ENCODE measurements around the gene VPS13D. TPM values are rescaled to one million over a fixed set of nuclear protein-coding genes. Genes with fewer than 3 reads are reported as not detected.

VPS13D gene
- total and polyA plus RNA-seq, 2 donors from 2014 or later: 19.4 to 75.8 TPM

DNA sequence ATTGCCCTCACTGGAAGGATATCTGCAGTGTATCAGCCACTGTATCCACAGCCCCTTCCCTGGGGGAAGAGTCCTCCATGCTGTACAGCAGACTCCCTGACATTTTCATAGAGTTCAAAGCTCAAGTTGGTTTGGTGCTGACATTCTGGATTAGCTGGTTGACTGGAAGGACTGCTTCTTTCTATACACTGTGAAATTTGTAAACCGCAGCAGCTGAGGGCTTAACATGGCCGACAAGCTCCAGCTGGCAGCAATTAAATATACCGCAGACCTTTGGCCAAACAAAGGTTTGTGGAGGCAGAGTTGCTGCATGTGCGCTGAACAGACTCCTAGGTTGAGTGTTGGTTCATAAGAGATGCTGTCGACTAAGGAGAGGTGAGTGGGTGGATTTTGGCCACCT lies 261.8 kb downstream of the VPS13D start:
- no peak for FAIRE-seq

DNA sequence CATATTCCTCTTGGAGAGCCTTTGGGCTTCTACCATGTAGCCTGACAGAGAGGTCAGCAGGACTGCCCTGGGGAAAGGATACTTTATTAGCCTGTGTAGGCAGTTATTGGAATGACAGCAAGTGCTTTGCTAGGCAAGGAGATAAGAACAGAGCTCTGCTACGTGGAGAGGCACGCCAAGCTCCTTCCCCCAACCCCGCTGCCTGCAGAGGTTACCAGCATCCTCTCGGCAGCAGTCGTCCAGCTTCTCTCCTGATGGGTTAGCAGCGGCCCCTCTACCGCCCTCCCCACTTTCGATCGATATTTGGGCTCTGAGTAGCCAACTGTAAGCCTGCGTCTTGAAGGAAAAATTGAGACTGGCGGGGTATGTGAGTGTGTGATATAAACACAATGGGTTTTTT lies 265.9 kb downstream of the VPS13D start:
- no peak for FAIRE-seq
- Histone ChIP-seq H3K9ac (ENCODE audit: low read length in 3 of 3) (peak overlapping the region in 1 of 3 donors; percentile 14), H3K4me3 (ENCODE audit: low read length in 3 of 3) (no peak overlapping the region), H3K27ac (ENCODE audit: low read depth in 2 of 2, low read length in 2 of 2) (peak overlapping the region; percentile 66 to 75), H3K27me3 (ENCODE audit: control insufficient read depth, insufficient read depth, low read length) (no peaks in the 10 kb centered on the region), H3K4me1 (ENCODE audit: control insufficient read depth in 2 of 3, insufficient read depth in 2 of 3, low read depth in 1 of 3, low read length in 3 of 3) (peaks cover 0 to 26% (median 13%) of the 10 kb centered on the region in 3 donors), H3K9me3 (ENCODE audit: control insufficient read depth in 2 of 3, insufficient read depth in 1 of 3, low read length in 3 of 3) (no peaks in the 10 kb centered on the region), H3K36me3 (ENCODE audit: control insufficient read depth in 2 of 3, insufficient read depth in 3 of 3, low read length in 3 of 3) (peaks cover 0 to 3% (median 0%) of the 10 kb centered on the region in 3 donors)
- TF ChIP-seq, protein P1, sequence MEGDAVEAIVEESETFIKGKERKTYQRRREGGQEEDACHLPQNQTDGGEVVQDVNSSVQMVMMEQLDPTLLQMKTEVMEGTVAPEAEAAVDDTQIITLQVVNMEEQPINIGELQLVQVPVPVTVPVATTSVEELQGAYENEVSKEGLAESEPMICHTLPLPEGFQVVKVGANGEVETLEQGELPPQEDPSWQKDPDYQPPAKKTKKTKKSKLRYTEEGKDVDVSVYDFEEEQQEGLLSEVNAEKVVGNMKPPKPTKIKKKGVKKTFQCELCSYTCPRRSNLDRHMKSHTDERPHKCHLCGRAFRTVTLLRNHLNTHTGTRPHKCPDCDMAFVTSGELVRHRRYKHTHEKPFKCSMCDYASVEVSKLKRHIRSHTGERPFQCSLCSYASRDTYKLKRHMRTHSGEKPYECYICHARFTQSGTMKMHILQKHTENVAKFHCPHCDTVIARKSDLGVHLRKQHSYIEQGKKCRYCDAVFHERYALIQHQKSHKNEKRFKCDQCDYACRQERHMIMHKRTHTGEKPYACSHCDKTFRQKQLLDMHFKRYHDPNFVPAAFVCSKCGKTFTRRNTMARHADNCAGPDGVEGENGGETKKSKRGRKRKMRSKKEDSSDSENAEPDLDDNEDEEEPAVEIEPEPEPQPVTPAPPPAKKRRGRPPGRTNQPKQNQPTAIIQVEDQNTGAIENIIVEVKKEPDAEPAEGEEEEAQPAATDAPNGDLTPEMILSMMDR (IDR thresholded peaks at IDR 0.05; ENCODE audit: borderline replicate concordance, extremely low read depth, insufficient read depth): no peak
- DNase-seq: peak in 1 of 5 donors; percentile 36
- intact Hi-C loops (cut with DNase I): no loop called here

More for the DNA sequence above, 261.8 kb downstream of the VPS13D start:
- no peak overlapping the region for H3K4me3 ChIP-seq (ENCODE audit: low read length in 3 of 3)
- peaks cover 3 to 19% (median 12%) of the 10 kb centered on the region in 3 donors for H3K4me1 ChIP-seq (ENCODE audit: control insufficient read depth in 2 of 3, insufficient read depth in 2 of 3, low read depth in 1 of 3, low read length in 3 of 3)
- H3K27ac ChIP-seq (ENCODE audit: low read depth in 2 of 2, low read length in 2 of 2): no peak overlapping the region
- intact Hi-C loops (cut with DNase I): no loop called here
- no peaks in the 10 kb centered on the region for H3K36me3 ChIP-seq (ENCODE audit: control insufficient read depth in 2 of 3, insufficient read depth in 3 of 3, low read length in 3 of 3)
- DNase-seq: peak in 2 of 5 donors; percentile 16 to 70
- H3K9me3 ChIP-seq (ENCODE audit: control insufficient read depth in 2 of 3, insufficient read depth in 1 of 3, low read length in 3 of 3): no peaks in the 10 kb centered on the region
- H3K27me3 ChIP-seq (ENCODE audit: control insufficient read depth, insufficient read depth, low read length): no peaks in the 10 kb centered on the region
- no peak overlapping the region for H3K9ac ChIP-seq (ENCODE audit: low read length in 3 of 3)
- TF ChIP-seq, protein P1 (IDR thresholded peaks at IDR 0.05; ENCODE audit: borderline replicate concordance, extremely low read depth, insufficient read depth): no peak

DNA sequence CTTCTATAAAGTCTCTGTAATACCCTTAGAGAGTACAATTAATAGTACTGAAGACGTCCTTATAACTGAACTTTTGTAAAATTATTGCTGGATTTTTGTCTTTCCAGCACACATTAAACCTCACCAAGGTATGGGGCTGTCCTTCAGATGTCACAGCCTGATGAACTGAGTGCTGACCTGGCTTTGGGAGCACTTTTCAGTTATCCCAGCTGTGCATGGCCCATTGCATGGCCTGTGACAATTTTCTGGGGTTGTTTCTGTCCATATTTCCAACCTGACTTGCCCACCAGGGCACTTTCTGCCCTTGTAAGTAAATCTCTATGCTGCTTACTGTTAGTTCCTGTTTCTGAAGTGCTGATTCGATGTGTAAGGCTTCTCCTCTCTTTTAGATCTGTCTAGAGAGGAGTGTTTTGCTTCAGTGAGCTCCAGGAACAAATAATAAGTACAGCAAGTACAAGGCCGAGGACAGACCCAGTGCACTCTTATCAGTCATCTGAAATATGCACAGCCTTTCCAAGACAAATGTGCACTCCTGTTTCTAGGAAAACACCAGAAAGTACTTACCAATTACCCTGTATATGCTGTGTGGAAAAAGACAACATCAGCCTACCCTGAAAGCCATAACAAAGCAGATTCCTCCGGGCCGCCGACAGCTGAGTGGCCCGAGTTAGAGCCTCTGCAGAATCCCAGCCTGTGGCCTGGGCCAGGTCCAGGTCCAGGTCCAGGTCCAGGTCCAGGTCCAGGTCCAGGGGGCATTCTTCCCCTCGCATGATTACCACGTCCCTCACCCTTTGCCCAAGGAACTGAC lies 266.5 kb downstream of the VPS13D start:
- Histone ChIP-seq H3K27ac (ENCODE audit: low read depth in 2 of 2, low read length in 2 of 2) (peak overlapping the region; percentile 66 to 75), H3K4me1 (ENCODE audit: control insufficient read depth in 2 of 3, insufficient read depth in 2 of 3, low read depth in 1 of 3, low read length in 3 of 3) (peaks cover 0 to 26% (median 13%) of the 10 kb centered on the region in 3 donors), H3K27me3 (ENCODE audit: control insufficient read depth, insufficient read depth, low read length) (no peaks in the 10 kb centered on the region), H3K36me3 (ENCODE audit: control insufficient read depth in 2 of 3, insufficient read depth in 3 of 3, low read length in 3 of 3) (peaks cover 0 to 4% (median 0%) of the 10 kb centered on the region in 3 donors), H3K4me3 (ENCODE audit: low read length in 3 of 3) (peak overlapping the region in 1 of 3 donors; percentile 11), H3K9me3 (ENCODE audit: control insufficient read depth in 2 of 3, insufficient read depth in 1 of 3, low read length in 3 of 3) (no peaks in the 10 kb centered on the region), H3K9ac (ENCODE audit: low read length in 3 of 3) (peak overlapping the region in 1 of 3 donors; percentile 14)
- peak in 1 of 5 donors; percentile 27 for DNase-seq
- intact Hi-C loops (cut with DNase I): no loop called here
- FAIRE-seq: no peak
- TF ChIP-seq, protein P1 (IDR thresholded peaks at IDR 0.05; ENCODE audit: borderline replicate concordance, extremely low read depth, insufficient read depth): no peak

All from kidney (tissue), 14 donors.